Activated T-cell treated with anti-CD3 and anti-CD28 coated beads, Interleukin-2, amount 50 U/mL, for 4 hours (primary cell): ENCODE data around the gene SHMT1. TPM values are rescaled to one million over a fixed set of nuclear protein-coding genes. Genes with fewer than 3 reads are reported as not detected.

ENCODE experiments used
- ATAC-seq, 2 donors: fragments of 200-7000 bp; cut with Tn5 transposase; one replicate each; pipeline ENCODE4 v1.10.0; 2021
- DNase-seq: peaks from one replicate; pipeline ENCODE4 v3.0.0-alpha.2; 2020
- H3K27me3 Mint-ChIP-seq: one replicate; pipeline ENCODE4 v1.8.0; 2021; ENCODE audit warnings: low read depth, mixed read lengths
- H3K36me3 Mint-ChIP-seq: one replicate; pipeline ENCODE4 v1.8.0; 2022; ENCODE audit warnings: mixed read lengths; ENCODE audit not compliant: insufficient read depth
- H3K4me1 Mint-ChIP-seq: one replicate; pipeline ENCODE4 v1.8.0; 2021; ENCODE audit warnings: low read depth, mixed read lengths
- H3K4me3 Mint-ChIP-seq: one replicate; pipeline ENCODE4 v1.8.0; 2021; ENCODE audit warnings: mild to moderate bottlenecking, moderate library complexity, mixed read lengths
- H3K9me3 Mint-ChIP-seq: one replicate; pipeline ENCODE4 v1.8.0; 2021; ENCODE audit warnings: mixed read lengths
- total RNA-seq, 3 donors: library from RNA; stranded (reverse); gene quantifications; one replicate each; pipeline ENCODE4 v1.2.1, GENCODE V29; 2021

Gene SHMT1
- total RNA-seq, 3 donors from 2014 or later = 26.5 to 36.9 (median 29.7) TPM

GRCh38 chr17:18326039-18326438 is 37.3 kb downstream of the SHMT1 start:
- no peak for ATAC-seq
- no peaks in the 10 kb centered on the region for H3K9me3 Mint-ChIP-seq
- H3K4me1 Mint-ChIP-seq = peaks cover 10% of the 10 kb centered on the region
- peaks cover 23% of the 10 kb centered on the region for H3K36me3 Mint-ChIP-seq
- no peak overlapping the region for H3K4me3 Mint-ChIP-seq
- H3K27me3 Mint-ChIP-seq = no peaks in the 10 kb centered on the region
- DNase-seq = no peak

- Mint-ChIP-seq H3K4me3 (no peak overlapping the region), H3K36me3 (peaks cover 23% of the 10 kb centered on the region), H3K27me3 (no peaks in the 10 kb centered on the region), H3K9me3 (no peaks in the 10 kb centered on the region), H3K4me1 (peaks cover 25% of the 10 kb centered on the region)
- DNase-seq (no peak), ATAC-seq (no peak)
These were observed 39.0 kb downstream of the SHMT1 start for GRCh38 chr17:18324140-18325050.

- ATAC-seq = no peak
- Mint-ChIP-seq H3K9me3 (no peaks in the 10 kb centered on the region), H3K36me3 (peaks cover 26% of the 10 kb centered on the region), H3K4me3 (no peak overlapping the region), H3K27me3 (no peaks in the 10 kb centered on the region), H3K4me1 (peaks cover 33% of the 10 kb centered on the region)
- DNase-seq = no peak
These were observed 39.7 kb downstream of the SHMT1 start for GRCh38 chr17:18323507-18324139.

- Mint-ChIP-seq H3K4me1 (peaks cover 38% of the 10 kb centered on the region), H3K4me3 (no peak overlapping the region), H3K9me3 (no peaks in the 10 kb centered on the region), H3K27me3 (no peaks in the 10 kb centered on the region), H3K36me3 (peaks cover 28% of the 10 kb centered on the region)
- no peak for DNase-seq
- ATAC-seq = no peak
These were observed 40.3 kb downstream of the SHMT1 start for GRCh38 chr17:18323007-18323406.

- Mint-ChIP-seq H3K4me3 (no peak overlapping the region), H3K9me3 (no peaks in the 10 kb centered on the region), H3K27me3 (no peaks in the 10 kb centered on the region), H3K4me1 (peaks cover 43% of the 10 kb centered on the region), H3K36me3 (peaks cover 31% of the 10 kb centered on the region)
- no peak for DNase-seq
- no peak for ATAC-seq
These were observed 40.8 kb downstream of the SHMT1 start for GRCh38 chr17:18322522-18322921.

GRCh38 chr17:18321309-18321708 is 42.0 kb downstream of the SHMT1 start:
- DNase-seq (no peak), ATAC-seq (no peak)
- Mint-ChIP-seq H3K4me3 (no peak overlapping the region), H3K4me1 (peaks cover 55% of the 10 kb centered on the region), H3K36me3 (peaks cover 33% of the 10 kb centered on the region), H3K27me3 (no peaks in the 10 kb centered on the region), H3K9me3 (no peaks in the 10 kb centered on the region)

- DNase-seq = no peak
- H3K9me3 Mint-ChIP-seq = no peaks in the 10 kb centered on the region
- no peaks in the 10 kb centered on the region for H3K27me3 Mint-ChIP-seq
- ATAC-seq = no peak
- H3K36me3 Mint-ChIP-seq = peaks cover 31% of the 10 kb centered on the region
- H3K4me1 Mint-ChIP-seq = peaks cover 64% of the 10 kb centered on the region
- no peak overlapping the region for H3K4me3 Mint-ChIP-seq
These were observed 43.0 kb downstream of the SHMT1 start for GRCh38 chr17:18320301-18320700.

- no peak overlapping the region for H3K4me3 Mint-ChIP-seq
- H3K27me3 Mint-ChIP-seq = no peaks in the 10 kb centered on the region
- H3K9me3 Mint-ChIP-seq = no peaks in the 10 kb centered on the region
- no peak for ATAC-seq
- peaks cover 26% of the 10 kb centered on the region for H3K36me3 Mint-ChIP-seq
- H3K4me1 Mint-ChIP-seq = peaks cover 62% of the 10 kb centered on the region
- DNase-seq = no peak
These were observed 43.6 kb downstream of the SHMT1 start for GRCh38 chr17:18319604-18320256.

GRCh38 chr17:18318771-18319450 is 44.4 kb downstream of the SHMT1 start:
- ATAC-seq = no peak
- Mint-ChIP-seq H3K4me1 (peaks cover 64% of the 10 kb centered on the region), H3K9me3 (no peaks in the 10 kb centered on the region), H3K36me3 (peaks cover 20% of the 10 kb centered on the region), H3K27me3 (no peaks in the 10 kb centered on the region), H3K4me3 (peak overlapping the region; percentile 33)
- no peak for DNase-seq

- peaks cover 72% of the 10 kb centered on the region for H3K4me1 Mint-ChIP-seq
- H3K27me3 Mint-ChIP-seq = no peaks in the 10 kb centered on the region
- ATAC-seq (no peak), DNase-seq (no peak)
- peaks cover 20% of the 10 kb centered on the region for H3K36me3 Mint-ChIP-seq
- no peaks in the 10 kb centered on the region for H3K9me3 Mint-ChIP-seq
- peak overlapping the region; percentile 40 for H3K4me3 Mint-ChIP-seq
These were observed 45.2 kb downstream of the SHMT1 start for GRCh38 chr17:18318117-18318516.

GRCh38 chr17:18315961-18316360 is 47.4 kb downstream of the SHMT1 start:
- DNase-seq = no peak
- Mint-ChIP-seq H3K4me3 (peak overlapping the region; percentile 94), H3K4me1 (peaks cover 80% of the 10 kb centered on the region), H3K27me3 (no peaks in the 10 kb centered on the region), H3K9me3 (no peaks in the 10 kb centered on the region), H3K36me3 (peaks cover 25% of the 10 kb centered on the region)
- ATAC-seq = no peak

- no peaks in the 10 kb centered on the region for H3K27me3 Mint-ChIP-seq
- H3K4me1 Mint-ChIP-seq = peaks cover 78% of the 10 kb centered on the region
- peak overlapping the region; percentile 94 for H3K4me3 Mint-ChIP-seq
- peaks cover 25% of the 10 kb centered on the region for H3K36me3 Mint-ChIP-seq
- no peaks in the 10 kb centered on the region for H3K9me3 Mint-ChIP-seq
- no peak for DNase-seq
- ATAC-seq = peak in 1 of 2 donors; percentile 3
These were observed 47.8 kb downstream of the SHMT1 start for GRCh38 chr17:18315562-18315922.

GRCh38 chr17:18314731-18315561 is 48.4 kb downstream of the SHMT1 start, which contains the start of the genes SMCR8 and TOP3A:
SMCR8 (plus strand) TSS chr17:18315293; CDS start chr17:18315790, 497 bp downstream.
TOP3A (minus strand) TSS chr17:18314994; CDS start chr17:18314778, 216 bp downstream.
- Mint-ChIP-seq H3K9me3 (no peaks in the 10 kb centered on the region), H3K4me3 (peak within 1 kb of the TSS; percentile 94), H3K4me1 (peaks cover 76% of the 10 kb centered on the region), H3K36me3 (peaks cover 25% of the 10 kb centered on the region), H3K27me3 (no peaks in the 10 kb centered on the region)
- DNase-seq (peak; percentile 95), ATAC-seq (peak; percentile 96 to 97)
